Esophagus muscularis mucosa (tissue), 4 donors: Measurements from ENCODE around the gene SLC13A2.

Experiments
- EP300 ChIP-seq: sonication (generic); formaldehyde crosslinking; IDR thresholded peaks from one replicate; pipeline ENCODE4 v1.6.1; 2017; ENCODE audit warnings: antibody characterized with exemption
- POLR2AphosphoS5 ChIP-seq, 2 donors: sonication (generic); formaldehyde crosslinking; IDR thresholded peaks; one replicate each; pipeline ENCODE4 v1.6.1; 2017; ENCODE audit warnings: antibody characterized with exemption in 2 of 2
- TF ChIP-seq, protein P1 (sequence below), 3 experiments: fragments of 200-600 bp in 2 of 3; fragments of 450-650 bp in 1 of 3; sonication (generic) in 2 of 3; IDR thresholded peaks; one replicate each; pipeline ENCODE4 v1.5.1; 2017 to 2019; ENCODE audit warnings: antibody characterized with exemption in 3 of 3, mild to moderate bottlenecking in 2 of 3, moderate library complexity in 1 of 3

DNA sequence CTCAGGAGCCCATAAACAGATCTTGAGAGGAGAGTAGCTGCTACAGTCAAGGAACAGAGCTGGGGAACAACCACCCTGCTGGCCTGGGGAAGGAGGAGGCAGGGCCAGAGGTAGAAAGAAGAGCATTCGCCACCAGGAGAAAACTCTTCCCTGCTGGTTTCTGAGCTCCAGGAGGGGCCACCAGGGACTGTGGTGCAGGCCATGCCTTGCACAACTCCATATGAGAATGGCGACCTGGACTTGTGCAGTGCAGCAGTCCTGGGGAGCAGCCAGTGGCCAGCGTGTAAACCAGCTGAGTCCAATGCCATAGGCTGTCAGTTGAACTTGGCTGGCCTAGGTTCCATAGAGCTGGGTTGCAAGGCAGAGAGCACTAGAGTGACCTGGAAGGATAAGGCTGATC is 11.6 kb downstream of the SLC13A2 start:
- no peak for TF ChIP-seq EP300
- TF ChIP-seq, protein P1, sequence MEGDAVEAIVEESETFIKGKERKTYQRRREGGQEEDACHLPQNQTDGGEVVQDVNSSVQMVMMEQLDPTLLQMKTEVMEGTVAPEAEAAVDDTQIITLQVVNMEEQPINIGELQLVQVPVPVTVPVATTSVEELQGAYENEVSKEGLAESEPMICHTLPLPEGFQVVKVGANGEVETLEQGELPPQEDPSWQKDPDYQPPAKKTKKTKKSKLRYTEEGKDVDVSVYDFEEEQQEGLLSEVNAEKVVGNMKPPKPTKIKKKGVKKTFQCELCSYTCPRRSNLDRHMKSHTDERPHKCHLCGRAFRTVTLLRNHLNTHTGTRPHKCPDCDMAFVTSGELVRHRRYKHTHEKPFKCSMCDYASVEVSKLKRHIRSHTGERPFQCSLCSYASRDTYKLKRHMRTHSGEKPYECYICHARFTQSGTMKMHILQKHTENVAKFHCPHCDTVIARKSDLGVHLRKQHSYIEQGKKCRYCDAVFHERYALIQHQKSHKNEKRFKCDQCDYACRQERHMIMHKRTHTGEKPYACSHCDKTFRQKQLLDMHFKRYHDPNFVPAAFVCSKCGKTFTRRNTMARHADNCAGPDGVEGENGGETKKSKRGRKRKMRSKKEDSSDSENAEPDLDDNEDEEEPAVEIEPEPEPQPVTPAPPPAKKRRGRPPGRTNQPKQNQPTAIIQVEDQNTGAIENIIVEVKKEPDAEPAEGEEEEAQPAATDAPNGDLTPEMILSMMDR (IDR thresholded peaks at IDR 0.05): no peak
- no peak for TF ChIP-seq POLR2AphosphoS5 (IDR thresholded peaks at IDR 0.05)
